SH-SY5Y (cell line): Measurements from ENCODE around the gene AHI1.

Source experiments
- GATA2 ChIP-seq: IDR thresholded peaks from 2 replicates; pipeline ENCODE4 v1.6.1; 2011; ENCODE audit warnings: mild to moderate bottlenecking, low read depth, low read length
- GATA3 ChIP-seq: IDR thresholded peaks from 2 replicates; pipeline ENCODE4 v1.6.1; 2011; ENCODE audit warnings: low read depth, mild to moderate bottlenecking, low read length, moderate library complexity

Gene AHI1

DNA sequence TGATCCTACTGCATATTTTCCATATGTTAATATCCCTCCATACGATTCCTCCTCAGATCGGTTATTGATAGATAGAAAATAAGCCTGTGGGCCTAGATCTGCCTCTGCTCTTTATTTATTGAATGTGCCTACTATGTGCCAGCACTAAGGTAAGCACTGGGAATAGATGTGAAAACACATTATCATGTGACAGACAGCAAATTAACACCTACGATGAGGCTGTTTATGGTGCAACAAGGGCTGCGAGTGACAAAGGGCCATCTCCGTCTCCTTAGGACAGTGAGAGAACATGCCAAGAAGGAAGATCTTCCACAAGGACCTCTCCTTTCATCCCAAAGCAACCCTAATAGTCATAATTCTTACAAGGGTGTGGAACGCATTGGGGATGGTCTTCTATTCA, 225.9 kb downstream of the AHI1 start:
- TF ChIP-seq GATA2 (no peak), GATA3 (no peak)

GRCh38 chr6:135270676-135271536, 226.6 kb downstream of the AHI1 start:
- TF ChIP-seq GATA3 (no peak), GATA2 (no peak)

GRCh38 chr6:135269481-135269891, 228.1 kb downstream of the AHI1 start:
- TF ChIP-seq GATA3 (no peak), GATA2 (no peak)

GRCh38 chr6:135268740-135269139, 228.8 kb downstream of the AHI1 start:
- TF ChIP-seq GATA2, result no peak
- no peak for TF ChIP-seq GATA3

DNA sequence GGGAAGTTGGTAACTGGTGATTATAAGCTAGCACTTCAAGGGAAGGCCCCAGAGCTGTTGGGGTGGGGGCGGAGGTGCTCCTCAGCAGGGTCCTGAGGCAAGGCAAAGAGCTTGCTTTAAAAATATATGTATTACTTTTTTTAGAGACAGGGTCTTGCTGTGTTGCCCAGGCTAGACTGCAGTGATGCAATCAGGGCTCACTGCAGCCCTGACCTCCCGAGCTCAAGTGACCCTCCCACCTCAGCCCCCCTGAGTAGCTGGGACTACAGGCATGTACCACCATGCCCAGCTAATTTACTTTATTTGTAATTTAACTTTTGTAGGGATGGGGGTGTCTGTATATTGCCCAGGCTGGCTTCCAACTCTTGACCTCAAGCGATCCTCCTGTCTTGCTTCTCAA, 229.3 kb downstream of the AHI1 start:
- no peak for TF ChIP-seq GATA3
- no peak for TF ChIP-seq GATA2

GRCh38 chr6:135267085-135267484, 230.5 kb downstream of the AHI1 start:
- TF ChIP-seq GATA2 (no peak), GATA3 (no peak)

DNA sequence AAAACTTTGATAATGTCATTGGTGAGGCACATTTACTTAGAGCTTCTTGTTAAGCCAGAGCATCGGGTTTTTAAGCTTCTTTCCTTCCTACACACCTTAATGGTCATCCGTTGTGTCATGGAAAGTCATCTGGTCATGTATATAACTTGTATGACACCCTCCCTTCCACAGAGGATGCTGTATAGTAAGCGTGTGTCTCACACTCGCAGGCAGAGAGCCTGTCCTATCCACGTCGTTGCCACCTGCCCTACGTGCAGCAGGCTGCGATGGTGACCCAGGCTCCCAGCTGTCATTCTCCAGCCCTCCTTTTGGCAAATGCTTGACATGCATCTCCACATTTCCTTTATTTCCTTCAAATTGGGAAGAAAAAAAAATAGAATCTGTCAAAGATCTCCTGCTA, 230.9 kb downstream of the AHI1 start:
- TF ChIP-seq GATA2 (no peak), GATA3 (no peak)

- TF ChIP-seq GATA2 (no peak), GATA3 (no peak)
Measured at GRCh38 chr6:135265278-135265677, 232.3 kb downstream of the AHI1 start.

- no peak for TF ChIP-seq GATA3
- no peak for TF ChIP-seq GATA2
Measured at GRCh38 chr6:135261872-135262725, 235.4 kb downstream of the AHI1 start.

- TF ChIP-seq GATA2, result no peak
- no peak for TF ChIP-seq GATA3
Measured at GRCh38 chr6:135260612-135261011, 236.9 kb downstream of the AHI1 start.

DNA sequence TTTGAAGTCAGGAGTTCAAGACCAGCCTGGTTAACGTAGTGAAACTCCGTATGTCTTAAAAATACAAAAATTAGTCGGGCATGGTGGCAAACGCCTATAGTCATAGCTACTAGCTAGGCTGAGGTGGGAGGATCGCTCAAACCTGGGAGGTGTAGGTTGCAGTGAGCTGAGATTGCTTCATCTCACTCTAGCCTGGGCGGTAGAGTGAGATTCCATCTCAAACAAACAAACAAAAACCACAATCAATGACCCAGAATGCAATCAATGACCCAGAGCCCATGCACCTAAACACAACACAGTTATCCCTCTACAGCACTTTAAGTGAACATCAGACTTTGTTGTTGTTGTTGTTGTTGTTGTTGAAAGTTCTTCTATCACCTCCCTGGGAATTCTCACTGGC, 238.6 kb downstream of the AHI1 start:
- no peak for TF ChIP-seq GATA2
- TF ChIP-seq GATA3, result no peak

DNA sequence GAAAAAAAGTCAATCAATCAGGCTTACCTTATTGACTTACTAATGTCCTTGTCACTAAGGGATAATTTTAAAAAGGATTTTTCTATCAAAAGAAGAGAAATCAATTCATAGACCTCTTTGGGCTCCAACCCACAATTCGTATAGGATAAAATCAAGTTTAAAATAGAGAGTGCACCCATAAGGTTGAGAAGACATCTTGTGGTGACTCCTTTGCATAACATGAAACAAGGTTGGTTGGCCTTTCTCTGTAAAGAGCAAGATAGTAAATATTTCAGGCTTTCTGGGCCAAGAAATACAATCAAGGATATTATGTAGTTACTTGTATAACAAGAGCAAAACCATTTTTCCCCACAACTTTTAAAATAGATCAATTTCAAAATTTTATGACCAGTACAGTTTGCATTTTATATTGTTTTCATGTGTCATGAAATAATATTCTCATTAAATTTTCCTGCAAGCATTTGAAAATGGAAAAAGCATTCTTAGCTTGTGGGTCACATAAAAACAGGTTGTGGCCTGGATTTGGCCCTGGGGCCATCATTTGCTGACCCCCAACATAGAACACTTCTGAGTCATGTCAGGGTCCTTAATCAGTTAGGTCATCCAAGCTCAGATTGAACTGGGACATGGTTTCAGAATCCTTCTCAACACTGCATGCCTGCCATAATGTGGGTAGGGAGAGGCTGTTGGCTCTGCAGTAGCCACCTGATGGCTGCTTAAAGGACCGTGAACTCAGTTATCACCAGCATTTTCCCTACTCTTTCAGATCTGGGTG, 239.7 kb downstream of the AHI1 start:
- TF ChIP-seq GATA2, result no peak
- no peak for TF ChIP-seq GATA3

DNA sequence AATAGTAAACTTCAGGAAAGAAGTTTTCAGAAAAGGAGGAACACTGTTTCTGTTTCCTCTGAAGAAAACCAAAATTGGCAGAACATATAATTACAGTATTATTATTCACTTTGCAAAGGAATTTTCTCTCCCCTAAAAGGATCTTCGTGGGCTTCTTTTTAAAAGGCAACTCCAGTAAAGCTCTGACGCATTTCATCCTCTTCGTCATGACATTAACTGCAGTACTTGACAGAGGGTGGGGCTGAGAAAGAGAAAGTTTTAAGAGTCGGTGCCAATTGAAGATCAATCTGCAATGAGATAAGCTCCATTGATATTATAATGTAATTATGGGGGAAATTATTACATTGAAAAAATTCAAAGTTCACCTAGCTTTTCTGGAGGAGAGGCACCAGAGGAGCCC, 240.7 kb downstream of the AHI1 start:
- no peak for TF ChIP-seq GATA3
- no peak for TF ChIP-seq GATA2

GRCh38 chr6:135254471-135254870, 243.1 kb downstream of the AHI1 start:
- TF ChIP-seq GATA2 (no peak), GATA3 (no peak)
